GM19328 (cell line): ENCODE results near the gene ATP13A2.

ENCODE experiments used
- ATAC-seq: cut with Tn5 transposase; IDR thresholded peaks from one replicate; pipeline ENCODE4 v1.9.1; 2021; ENCODE audit warnings: mild to moderate bottlenecking, moderate library complexity; ENCODE audit not compliant: unreplicated experiment

Gene ATP13A2

DNA sequence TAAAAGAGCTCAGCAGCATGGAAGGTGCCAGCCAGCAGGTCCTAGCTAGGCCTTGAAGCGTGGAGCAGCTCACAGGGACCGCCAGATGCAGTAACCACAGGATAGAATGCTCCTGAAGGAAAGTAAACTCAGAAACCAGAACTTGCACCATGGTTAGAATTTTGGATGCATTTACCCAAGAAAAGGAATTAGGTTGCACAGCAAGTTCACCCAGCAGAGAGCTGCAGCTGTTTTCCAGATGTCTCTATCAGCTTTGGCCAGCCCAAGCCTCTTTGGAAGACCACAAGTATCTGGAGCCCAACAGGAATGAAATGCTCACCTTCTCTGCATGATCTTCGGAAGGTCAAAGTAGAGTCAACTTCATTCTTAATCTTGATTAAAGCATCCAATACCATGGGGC is 21.0 kb upstream of the ATP13A2 start:
- no peak for ATAC-seq

DNA sequence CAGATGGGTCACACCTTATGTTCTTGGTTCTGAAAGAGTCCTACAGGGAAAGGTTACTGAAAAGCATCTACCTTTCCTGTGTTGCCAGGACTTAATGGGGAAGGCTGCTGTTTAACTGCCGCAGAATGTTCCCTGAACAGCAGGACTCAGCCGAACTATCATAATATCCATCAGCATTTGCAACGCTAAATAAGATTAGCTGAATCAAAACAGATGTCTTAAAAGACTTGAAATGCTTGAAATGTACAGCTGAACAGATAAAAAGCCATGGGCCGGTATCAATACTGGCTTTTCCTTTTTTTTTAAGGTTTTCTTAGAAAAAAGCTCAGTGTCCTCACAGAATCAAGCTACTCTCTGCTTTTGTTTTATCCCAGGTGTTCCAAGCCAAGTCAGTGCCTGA is 19.7 kb upstream of the ATP13A2 start:
- ATAC-seq, result no peak

DNA sequence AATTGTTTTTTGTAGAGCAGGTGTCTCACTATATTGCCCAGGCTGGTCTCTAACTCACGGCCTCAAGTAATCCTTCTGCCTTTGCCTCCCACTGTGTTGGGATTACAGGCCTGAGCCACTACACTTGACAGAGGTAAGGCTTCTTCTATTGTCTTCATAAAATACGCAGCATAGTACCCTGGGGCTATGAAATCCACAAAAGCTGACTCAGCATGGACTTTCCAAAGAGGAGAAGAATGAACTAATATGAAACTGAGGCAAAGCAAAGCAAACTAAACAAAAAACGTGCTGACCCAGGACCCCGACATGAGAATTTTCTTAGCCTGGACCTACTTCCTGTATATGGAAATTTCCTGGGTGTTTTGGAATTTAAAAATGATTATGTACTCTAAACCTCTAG is 18.5 kb upstream of the ATP13A2 start:
- no peak for ATAC-seq

DNA sequence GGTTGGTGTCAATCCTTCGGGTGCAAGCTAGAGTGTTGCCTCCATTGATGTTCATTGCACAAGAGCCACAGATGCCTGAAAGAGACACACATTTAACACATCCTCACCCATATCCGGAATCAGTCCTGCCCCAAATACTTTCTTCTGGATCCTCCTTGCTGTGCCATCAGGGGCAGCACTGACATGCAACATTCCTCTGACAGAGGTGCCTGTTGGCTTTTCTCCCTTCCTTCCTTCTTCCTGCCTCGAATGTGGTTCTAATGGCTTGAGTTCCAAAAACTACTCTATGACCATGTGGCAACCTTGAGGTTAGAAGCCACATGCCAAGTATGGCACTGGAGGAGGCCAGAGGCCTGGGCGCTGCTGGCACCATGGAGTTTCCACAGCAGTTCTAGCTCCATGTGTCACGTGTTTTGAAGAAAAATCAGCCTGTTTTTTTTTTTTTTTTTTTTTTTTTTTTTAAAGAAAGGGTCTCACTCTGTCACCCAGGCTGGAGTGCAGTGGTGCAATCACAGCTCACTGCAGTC is 17.0 kb upstream of the ATP13A2 start:
- ATAC-seq, result no peak

DNA sequence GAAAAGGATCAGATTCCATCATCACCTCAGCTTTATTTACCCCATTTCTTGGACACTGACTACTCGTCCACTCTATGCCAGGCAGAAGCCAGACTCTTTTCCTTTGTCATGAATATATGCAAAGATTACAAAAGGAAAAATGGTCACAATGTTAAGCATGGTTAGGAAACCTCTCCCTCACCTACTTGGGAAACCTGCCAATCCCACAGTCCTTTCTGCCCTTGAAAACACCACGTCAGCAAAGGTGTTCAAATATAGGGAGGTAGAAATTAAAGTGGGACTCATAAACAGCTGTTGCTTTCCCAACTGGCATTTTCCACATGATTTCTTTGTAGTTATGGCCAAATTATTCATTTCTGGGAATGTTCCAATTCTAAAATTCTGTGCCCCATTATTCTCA is 16.2 kb upstream of the ATP13A2 start:
- no peak for ATAC-seq

DNA sequence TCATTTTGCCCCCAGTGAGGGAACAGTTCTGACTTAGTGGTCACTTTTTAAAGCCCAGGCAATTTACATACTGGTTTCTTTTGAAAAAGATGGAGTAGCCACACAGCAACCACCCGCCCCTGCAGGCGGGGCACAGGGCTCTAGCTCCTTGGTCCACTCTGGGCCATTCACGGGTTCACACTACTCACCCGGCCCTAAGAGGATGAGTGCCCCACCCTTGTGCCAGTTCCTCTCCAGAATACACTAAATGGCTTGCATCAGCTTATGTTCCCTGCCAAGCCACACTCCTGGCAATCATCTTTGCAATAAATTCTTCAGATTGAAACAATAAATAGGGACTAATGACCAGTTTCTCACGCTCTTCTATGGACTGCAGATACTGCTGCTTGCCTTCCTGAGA is 15.7 kb upstream of the ATP13A2 start:
- no peak for ATAC-seq

DNA sequence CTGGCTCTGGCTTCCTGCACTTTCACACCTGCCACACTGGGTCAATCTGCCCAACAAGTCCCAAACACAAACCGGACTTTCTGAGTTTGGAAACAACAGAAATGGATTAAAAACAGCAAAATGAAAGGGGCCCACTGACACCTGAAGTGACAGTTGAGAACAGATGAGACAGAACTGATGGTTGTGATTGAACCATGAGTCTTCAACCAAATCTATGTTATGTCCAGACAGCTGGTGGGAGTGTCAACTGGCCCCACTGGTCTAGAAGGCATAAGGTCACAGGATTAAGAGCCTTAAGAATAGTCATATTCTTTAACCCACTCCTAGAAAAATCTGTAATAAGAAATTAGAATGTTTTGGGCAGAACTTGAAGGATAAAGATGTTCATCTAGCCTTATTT is 13.0 kb upstream of the ATP13A2 start:
- no peak for ATAC-seq

DNA sequence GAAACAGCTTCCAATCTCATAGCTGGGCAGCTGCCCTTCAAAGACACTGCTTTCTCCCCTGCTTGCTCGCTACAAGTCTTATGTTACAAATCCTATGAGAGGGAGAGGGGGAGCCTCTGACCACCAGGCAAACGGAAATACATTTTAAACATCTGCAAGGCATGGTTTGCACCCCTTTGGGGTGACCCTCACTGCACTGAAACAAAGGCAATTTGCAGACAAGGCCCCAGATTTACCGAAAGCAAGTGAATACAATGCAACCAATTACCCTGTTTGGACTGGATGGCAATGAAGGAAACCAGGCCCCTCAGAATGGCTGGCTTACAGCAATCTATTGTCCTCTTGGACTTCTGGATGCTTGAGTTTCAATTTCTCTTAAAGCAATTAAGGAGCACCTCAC is 11.8 kb upstream of the ATP13A2 start:
- ATAC-seq, result no peak

DNA sequence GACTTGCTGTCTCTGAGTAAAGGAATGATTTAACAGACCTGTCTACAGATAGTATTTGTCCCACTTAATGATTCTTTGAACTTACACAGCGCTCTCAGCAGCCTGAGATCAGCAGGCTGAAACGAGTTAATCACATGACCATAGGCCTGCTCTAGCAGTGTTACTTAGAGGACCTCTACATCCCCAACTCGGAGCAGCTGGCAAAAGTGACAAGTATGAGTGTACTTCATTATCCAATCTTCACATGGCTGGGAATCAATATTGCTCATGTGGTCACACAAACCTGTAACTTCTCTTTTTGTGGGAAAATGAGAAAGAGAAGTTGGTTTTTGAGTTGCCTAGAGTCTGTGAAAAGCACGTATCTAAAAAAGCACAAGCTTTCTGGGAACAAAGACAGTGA is 11.4 kb upstream of the ATP13A2 start:
- no peak for ATAC-seq

DNA sequence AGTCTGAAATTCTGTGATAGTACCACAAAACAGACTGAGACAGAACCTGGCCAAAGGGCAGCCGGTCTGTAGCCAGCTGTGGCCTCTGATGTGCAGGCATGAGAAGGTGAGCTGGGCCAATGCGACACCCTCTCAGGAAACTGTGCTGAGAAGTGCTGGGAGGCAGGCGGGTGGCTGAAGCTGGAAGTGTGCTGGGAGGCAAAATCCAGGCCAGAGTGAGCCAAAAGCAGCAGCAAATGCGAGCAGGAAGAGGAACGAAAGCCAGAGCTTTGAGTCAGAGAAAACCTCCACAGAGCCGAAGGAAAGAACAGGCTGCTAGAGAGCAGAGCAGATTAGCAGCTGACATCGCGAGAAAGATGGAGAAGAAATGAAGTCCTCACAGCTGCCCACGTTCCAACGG is 10.2 kb upstream of the ATP13A2 start:
- ATAC-seq, result no peak

DNA sequence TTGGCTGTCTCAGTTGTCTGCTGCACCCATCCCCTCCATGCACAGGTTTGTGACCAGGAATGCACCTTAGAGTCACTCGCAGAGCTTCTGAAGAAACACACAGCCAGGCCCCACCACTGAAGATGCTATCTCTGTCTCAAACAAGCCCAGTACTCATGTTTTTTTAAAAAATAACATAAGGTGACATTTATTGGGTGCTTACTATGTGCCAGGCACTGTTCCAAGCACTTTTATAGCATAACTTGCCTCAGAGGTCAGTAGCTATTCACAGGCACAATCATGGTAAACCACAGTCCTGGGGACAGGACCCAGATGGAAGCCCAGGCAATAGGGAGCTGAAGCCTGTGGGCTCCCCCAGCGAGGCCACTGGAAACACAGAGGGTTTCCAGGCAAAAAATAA is 8.8 kb upstream of the ATP13A2 start:
- ATAC-seq, result no peak

DNA sequence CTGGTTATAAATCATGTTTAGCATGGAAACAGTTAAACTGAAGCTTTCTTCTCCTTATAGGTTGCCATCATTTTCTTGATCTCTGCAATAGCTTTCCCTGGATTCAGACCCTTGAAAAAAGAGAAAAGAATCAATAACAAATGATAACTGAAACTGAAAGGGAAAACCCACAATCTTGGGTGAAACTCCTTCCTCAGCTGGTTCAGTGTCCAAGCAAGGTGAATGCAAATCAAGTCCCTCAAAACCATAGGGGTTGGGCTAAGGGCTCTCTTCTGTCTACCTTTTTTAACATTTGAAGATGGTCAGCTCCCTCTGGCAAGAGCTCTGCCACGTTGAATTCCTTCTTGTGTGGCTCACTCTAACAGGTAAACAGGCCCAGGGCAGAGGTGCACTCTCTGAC is 7.1 kb upstream of the ATP13A2 start:
- ATAC-seq, result no peak

DNA sequence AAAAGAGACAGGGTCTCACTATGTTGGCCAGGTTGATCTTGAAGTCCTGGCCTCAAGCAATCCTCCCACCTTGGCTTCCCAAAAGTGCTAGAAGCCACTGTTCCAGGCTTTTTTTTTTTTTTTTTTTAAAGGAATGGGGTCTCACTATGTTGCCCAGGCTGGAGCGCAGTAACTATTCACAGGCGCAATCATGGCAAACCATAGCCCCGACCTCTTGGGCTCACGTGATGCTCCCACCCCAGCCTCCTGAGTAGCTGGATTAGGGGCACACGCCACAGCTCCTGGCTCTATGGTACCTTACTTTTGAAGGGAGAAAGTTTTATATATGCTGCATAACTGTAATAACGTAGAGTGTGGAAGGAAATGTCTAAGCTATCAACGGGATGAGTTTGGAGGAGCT is 5.7 kb upstream of the ATP13A2 start:
- no peak for ATAC-seq

DNA sequence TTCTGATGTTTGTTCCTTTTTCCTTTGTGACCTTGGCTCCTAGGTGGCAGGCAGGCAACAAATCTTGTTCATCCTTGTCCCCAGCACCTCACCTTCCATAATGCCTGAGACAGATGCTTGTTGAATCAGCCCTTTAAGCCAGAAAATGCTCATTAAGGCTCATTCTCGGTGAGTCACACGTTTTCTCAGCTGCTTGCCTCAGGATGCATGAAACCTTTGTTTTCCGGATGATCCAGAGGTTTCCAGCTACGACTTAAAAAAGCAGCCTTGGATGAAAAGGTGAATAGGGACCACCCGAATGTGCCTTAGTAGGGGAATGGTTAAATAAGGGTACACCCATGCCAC is 4.6 kb upstream of the ATP13A2 start:
- ATAC-seq, result no peak

DNA sequence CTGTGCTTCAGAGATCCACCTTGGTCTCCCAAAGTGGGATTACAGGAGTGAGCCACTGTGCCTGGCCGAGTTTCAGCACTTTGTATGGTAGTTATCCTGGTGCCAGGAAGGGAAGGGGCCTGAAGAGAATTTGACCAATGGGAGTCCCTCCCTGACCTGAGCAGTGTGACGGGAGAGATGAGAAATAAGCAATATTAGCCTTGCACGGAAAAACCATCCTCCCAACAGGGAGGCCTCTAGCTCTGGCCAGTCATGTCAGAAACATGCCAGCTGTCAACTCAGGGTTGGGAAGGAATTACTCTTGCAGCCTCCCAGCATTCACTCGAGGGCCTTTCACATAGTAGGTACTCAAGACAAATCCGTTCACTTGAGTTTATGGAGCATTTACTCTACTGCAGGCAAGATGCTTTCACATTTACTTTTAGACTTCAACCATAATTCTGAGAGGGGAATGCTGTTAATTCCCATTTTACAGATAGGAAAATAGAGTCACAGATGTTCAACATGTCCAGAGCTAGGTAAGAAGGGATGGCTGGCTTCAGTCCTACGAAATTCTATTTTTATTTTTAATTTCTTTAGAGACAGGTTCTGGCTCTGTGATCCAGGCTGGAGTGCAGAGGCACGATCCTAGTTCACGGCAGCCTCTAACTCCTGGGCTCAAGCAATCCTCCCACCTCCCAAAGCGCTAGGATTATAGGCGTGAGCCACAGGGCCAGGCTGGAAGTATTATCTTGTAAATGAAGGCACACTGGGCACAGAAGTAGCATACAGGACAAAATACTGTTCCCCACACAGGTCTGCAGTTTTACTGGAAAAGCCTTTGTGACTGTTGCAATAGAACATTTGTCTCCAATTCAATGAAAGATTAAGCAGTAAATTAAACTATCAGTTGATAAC is 3.2 kb upstream of the ATP13A2 start:
- ATAC-seq, result no peak

DNA sequence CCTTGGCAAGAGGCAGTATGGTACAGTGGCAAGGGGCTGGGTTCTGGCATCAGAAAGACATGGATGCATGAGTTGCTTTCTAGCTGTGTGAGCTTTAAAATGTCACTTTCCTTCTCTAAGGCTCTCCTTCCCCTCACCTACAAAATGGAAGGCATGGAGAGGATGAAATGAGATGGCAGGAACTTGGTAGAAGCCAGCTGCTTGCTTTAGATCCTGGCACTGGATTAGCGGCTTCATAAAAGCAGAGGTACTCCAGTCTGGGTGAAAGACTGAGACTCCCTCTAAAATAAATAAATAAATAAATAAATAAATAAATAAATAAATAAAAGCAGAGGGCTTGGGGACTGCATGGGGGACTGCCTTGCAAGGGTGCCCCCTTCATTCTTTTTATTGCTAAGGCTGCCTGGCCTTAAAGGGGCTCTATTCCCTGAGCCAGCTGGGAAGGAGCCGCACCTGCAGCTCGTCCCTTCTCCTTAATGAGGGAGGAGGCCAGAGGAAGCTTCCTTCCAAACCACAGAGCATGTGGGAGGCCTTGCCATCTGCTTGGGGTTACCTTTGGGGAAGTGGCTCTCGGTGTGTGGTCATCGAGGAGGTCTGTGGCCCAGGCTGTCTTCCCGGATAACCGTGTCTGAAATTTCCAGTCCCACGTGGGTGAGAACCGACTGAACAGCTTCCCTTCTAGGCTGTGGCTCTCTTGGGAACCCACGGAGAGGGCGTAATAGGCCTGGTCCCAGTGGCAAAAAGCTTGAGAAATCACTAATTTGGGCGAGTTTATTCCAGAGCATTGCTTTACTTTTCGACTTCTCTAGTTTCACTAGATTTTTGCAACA is 2.0 kb upstream of the ATP13A2 start:
- no peak for ATAC-seq

DNA sequence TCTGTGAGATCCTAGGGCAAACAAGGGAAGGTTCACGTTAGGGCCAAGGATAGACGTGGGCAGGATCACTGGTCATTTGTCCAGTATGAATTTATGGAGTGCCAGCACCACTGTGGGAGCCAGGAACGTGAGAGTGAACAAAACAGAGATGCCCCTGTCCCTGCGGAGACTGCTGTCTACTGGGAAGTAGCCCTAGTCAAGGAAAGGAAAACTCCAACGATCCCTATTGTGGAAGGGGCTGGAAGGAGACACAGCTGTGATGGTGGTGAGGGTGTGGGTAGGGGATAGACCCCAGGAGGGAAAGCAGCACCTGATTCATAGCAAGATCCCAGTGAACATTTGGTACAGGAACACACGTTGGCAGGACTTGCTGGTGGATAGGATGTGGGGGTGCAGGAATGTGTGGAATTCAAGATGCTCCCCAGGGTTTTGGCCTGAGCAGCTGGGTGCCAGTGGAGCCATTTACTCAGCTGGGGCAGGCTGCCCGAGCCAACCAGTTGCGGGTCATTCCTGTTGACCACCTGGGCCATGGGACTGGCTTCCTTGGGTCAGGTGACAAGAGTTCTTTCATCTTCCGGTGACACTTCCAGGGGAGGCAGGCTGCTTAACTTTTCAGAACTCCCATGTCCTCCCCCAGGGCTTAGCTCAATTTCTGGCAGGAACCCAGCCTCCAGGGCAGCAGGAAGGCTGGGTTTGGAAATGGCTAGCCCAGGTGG is 1.2 kb upstream of the ATP13A2 start:
- no peak for ATAC-seq

DNA sequence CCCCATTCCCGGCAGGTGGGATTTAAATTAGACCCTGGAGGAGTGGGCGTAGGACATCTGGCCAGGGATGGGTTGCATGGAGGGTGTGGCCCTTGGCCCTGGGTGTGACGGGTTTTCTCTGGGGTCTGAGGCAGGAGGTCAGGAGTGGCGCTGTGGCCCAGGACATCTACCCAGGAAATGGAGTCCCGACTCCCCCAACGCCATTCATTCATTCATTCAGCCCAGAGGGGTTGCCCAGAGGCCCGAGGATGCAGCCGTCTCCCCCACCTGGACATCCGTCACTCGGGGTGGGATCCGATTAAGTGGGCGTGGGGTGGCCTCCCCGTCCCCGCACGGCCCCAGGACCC is 663 bp downstream of the ATP13A2 start:
- no peak for ATAC-seq

DNA sequence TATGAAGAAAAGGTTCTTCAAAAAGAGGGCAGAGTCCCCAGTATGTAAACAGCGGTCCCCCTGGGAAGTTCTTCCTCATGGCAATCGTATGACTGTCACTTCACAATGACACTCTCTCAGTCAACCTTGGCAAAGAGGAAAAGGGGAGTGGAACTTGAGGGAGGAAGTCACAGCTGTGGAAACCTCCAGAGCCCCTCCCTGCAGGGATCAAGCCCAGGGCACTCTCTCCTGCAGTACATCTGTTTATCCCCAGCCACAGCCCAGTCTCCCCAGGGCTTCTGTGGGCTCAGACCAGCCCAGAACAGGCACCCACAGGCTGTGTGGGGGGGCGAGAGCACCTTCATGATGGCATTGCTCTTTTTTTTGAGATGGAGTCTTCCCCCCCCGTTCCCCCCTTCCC is 2.0 kb downstream of the ATP13A2 start:
- no peak for ATAC-seq

DNA sequence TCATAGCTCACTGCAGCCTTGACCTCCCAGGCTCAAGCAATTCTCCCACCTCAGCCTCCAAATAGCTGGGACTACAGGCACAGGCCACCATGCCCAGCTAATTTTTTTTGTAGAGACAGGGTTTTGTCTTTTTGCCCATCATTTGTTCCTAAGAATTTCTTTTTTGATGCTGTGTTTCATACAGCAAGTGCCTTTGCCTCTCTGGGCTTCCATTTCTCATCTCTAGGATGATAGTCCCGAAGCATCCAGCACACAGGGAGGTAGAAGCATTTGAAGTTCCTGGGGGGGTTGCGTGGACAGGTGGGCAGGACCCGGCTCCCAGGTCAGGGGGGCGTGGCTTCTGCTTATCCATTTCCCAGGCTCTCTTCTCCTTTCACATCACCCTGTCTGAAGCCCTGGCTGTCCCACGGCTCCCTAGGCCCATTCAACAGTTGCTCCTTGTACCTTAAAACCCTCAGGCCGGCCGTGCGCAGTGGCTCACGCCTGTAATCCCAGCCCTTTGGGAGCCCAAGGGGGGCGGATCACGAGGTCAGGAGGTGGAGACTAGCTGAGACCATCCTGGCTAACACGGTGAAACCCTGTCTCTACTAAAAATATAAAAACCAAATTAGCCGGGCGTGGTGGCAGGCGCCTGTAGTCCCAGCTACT is 3.4 kb downstream of the ATP13A2 start:
- no peak for ATAC-seq

DNA sequence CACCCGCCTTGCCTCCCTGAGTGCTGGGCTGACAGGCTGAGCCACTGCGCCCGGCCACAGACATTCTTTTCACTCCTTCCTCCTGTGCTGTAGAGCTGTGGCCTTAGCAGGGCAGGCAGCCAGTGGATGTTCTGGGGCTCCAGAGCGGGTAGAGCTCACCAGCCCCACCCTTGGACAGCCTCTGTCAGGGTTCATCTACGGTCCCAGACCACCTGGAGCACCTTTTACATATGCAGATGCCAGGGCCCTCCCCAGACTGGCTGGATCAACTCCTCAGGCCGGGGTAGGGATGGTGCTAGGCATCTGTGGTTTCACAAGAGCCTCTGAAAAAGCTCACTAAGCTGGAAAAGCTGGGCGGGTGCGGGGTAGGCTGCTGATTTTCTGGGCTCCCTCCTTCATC is 4.6 kb downstream of the ATP13A2 start:
- ATAC-seq, result no peak
